GM12864 (cell line): ENCODE results near the gene PRSS36.

Source experiments
- DNase-seq: peaks from one replicate; pipeline ENCODE4 v3.0.0-alpha.2; 2011; ENCODE audit warnings: low read depth
- H3K4me3 ChIP-seq: 2 replicates; pipeline ENCODE4 v1.5.1; 2011; ENCODE audit warnings: mild to moderate bottlenecking, low read depth, low read length, control low read depth
- TF ChIP-seq, protein P1 (sequence below): IDR thresholded peaks from 2 replicates; pipeline ENCODE4 v1.5.1; 2011; ENCODE audit warnings: low read depth, mild to moderate bottlenecking, moderate library complexity, low read length, control low read depth, inconsistent platforms; ENCODE audit errors: missing control alignments

The PRSS36 gene

DNA sequence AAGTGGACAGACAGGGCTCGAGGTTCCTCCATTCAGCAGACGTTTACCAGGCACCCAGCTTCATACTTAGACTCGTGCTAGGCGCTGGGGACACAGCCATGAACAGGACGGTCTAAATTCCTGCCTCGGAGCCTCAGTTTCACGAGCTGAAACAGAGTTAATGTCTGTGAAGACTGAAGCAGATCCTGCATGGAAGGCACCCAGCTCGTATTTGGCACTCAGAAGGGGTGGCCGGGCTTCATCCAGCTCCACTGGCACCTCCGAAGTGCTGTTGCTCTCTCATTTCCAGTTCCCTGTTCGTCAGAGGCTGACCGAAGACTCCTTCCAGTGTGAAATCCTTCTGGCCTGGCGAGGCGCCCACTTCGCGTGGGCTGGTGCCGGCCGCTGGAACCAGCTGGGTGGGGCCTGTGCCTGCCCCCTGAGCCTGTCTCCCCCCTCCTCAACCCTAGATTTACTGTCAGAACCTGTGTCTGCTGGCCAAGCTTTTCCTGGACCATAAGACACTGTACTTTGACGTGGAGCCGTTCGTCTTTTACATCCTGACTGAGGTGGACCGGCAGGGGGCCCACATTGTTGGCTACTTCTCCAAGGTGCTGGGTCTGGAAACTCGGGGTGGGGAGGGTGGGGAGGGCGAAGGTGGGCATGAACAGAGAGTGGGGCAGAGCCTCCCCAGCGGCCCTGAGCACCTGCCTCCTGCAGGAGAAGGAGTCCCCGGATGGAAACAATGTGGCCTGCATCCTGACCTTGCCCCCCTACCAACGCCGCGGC, 20.1 kb downstream of the PRSS36 start:
- DNase-seq = no peak
- H3K4me3 ChIP-seq = no peak overlapping the region
- TF ChIP-seq, protein P1, sequence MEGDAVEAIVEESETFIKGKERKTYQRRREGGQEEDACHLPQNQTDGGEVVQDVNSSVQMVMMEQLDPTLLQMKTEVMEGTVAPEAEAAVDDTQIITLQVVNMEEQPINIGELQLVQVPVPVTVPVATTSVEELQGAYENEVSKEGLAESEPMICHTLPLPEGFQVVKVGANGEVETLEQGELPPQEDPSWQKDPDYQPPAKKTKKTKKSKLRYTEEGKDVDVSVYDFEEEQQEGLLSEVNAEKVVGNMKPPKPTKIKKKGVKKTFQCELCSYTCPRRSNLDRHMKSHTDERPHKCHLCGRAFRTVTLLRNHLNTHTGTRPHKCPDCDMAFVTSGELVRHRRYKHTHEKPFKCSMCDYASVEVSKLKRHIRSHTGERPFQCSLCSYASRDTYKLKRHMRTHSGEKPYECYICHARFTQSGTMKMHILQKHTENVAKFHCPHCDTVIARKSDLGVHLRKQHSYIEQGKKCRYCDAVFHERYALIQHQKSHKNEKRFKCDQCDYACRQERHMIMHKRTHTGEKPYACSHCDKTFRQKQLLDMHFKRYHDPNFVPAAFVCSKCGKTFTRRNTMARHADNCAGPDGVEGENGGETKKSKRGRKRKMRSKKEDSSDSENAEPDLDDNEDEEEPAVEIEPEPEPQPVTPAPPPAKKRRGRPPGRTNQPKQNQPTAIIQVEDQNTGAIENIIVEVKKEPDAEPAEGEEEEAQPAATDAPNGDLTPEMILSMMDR = no peak

DNA sequence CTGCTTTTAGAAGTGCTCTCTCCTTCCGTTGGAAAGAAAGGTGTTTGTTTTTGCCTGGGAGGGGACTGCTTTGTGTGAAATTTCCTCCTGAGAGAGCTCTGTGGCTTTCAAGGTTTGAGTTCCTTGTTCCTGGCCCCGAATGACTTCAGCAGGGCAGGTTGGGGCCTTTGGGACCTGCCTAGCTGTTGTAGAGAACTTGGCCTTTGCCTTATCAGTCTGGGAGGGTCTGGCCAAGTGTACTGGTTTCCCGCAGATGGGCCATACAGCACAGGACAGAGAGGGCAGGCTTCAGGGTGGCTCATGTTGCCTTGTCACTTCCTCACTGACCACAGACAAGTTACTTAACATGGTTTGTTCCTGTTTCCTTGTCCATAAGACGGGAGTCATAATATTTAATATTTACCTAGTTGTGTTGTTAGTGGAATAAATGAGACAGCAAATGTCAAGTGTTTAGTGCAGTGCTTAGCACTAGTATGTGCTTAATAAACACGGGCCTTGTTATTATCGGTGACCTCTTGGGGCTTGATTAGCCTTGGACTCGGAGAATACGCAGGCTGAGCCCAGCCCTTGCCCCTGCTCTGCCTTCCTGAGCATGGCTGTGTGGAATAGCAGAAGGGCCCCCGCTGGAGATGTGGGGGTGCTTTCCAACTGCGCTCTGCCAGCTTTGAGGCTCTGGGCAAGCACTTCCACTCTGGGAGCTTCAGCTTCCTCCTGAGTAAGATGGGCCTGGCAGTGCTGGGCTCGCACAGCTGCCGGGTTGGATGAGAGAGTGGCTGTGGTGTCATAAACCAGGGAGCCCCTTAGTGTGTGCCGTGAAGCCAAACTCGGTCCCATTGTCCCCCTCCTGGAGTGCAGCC, 20.9 kb downstream of the PRSS36 start:
- TF ChIP-seq, protein P1 = no peak
- no peak overlapping the region for H3K4me3 ChIP-seq
- DNase-seq = no peak

DNA sequence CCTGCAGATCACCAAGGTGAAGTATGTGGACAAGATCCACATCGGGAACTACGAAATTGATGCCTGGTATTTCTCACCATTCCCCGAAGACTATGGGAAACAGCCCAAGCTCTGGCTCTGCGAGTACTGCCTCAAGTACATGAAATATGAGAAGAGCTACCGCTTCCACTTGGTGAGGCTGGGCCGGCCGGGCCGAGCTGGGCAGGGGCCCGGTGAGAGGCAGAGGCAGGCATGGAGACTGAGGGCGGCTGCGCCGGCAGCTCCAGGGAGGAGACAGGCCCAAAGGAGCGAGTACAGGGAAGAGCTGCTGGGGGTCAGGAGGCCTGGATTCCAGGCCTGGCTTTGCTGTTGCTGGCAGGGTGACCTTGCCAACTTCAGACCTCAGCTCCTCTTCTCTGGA, 22.7 kb downstream of the PRSS36 start:
- H3K4me3 ChIP-seq = no peak overlapping the region

DNA sequence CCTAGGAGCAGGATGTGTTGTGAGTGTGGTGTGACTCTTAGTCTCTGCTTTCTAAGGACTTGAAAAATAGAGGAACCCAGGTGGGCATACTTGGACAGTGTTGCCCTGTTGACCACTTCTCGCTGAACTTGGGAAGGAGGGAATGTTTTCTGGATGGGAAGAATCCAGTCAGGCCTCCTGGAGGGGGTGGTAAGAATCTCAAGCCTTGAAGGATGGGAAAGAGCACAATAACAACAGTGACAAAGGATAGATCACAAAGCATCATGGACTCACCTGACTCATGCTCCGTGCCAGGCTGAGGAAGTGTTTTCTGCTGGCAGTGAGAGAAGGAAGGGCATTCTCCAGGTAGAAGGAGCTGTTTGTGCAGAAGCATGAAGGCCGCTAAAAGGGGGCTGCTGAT, 24.0 kb downstream of the PRSS36 start:
- TF ChIP-seq, protein P1 = no peak
- DNase-seq = no peak
- no peak overlapping the region for H3K4me3 ChIP-seq

More for the DNA sequence above, 22.7 kb downstream of the PRSS36 start:
- TF ChIP-seq, protein P1 = no peak
- no peak for DNase-seq

DNA sequence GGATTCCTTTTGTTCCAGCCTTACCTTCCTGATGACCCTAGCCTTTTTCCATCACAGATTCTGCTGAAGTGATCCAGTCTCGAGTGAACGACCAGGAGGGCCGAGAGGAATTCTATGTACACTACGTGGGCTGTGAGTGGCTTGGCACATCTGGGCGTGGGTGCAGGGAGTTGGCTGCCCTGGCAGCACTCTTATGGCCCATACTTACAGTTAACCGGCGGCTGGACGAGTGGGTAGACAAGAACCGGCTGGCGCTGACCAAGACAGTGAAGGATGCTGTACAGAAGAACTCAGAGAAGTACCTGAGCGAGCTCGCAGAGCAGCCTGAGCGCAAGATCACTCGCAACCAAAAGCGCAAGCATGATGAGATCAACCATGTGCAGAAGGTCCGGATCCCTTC, 29.7 kb downstream of the PRSS36 start:
- DNase-seq = no peak
- TF ChIP-seq, protein P1 = no peak
- H3K4me3 ChIP-seq = no peak overlapping the region

DNA sequence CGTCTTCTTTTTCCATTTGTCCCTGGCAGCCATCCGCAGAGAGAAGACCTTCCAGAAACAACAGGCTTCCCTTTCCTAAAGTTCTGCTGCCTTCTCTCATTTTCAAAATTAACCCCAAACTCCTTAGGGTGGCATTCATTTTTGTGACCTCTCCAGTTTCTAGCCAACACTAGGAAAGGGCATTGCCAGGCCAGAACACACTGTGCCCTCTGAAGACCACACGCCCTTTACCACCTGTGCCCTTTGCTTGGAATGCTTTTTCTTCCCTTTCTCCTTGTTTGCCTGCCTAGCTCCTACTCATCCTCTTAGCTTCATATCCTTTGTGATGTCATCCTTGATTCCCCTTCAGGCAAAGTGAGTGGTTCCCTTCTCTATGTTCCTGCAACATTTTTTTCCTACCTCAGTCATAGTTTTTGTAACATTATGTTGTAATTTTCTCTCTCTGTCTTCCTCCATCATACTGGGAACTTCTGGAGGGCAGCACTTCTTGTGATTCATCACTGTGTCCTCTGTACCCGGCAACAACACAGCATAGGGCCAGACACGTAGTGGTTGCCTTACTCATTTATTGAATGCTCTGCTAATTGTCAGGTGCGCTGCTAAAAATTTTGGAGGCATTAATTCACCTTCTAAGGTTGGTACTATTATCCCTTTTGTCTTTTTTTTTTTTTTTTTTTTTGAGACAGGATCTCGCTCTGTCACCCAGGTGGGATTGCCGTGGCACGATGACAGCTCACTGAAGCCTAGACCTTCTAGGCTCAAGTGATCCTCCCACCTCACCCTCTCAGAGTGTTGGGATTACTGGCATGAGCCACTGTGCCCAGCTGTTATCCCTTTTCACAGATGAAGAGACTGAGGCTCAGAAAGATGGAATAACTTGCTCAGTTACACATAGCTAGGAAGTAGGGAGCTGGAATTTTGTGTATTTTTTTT, 31.4 kb downstream of the PRSS36 start:
- peak overlapping the region; percentile 72 for H3K4me3 ChIP-seq
- no peak for DNase-seq
- TF ChIP-seq, protein P1 = no peak
